Right atrium auricular region (tissue), 2 donors: Measurements from ENCODE around the gene STIM1. TPM values are rescaled to one million over a fixed set of nuclear protein-coding genes. Genes with fewer than 3 reads are reported as not detected.

Experiments
- DNase-seq: peaks from one replicate; pipeline ENCODE4 v3.0.0-alpha.2; 2019; ENCODE audit warnings: low spot score
- H3K27ac ChIP-seq, 2 donors: fragments of 200-600 bp; sonication (generic); 1 replicate in 1 of 2; 2 replicates in 1 of 2; pipeline ENCODE4 v1.5.1; 2016 to 2019
- H3K27me3 ChIP-seq, 2 donors: fragments of 200-600 bp; sonication (generic); one replicate each; pipeline versions ENCODE4 v1.5.1 to v1.6.0; 2017 to 2019
- H3K36me3 ChIP-seq: fragments of 200-600 bp; sonication (generic); one replicate; pipeline ENCODE4 v1.5.1; 2016
- H3K4me1 ChIP-seq, 2 donors: fragments of 200-600 bp; sonication (generic); one replicate each; pipeline versions ENCODE4 v1.5.1 to v1.6.0; 2017 to 2019
- H3K4me3 ChIP-seq, 2 donors: fragments of 200-600 bp; sonication (generic); 1 replicate in 1 of 2; 2 replicates in 1 of 2; pipeline ENCODE4 v1.5.1; 2017 to 2019; ENCODE audit warnings: mild to moderate bottlenecking in 1 of 2, moderate library complexity in 1 of 2
- H3K9me3 ChIP-seq, 2 donors: fragments of 200-600 bp; sonication (generic); one replicate each; pipeline ENCODE4 v1.5.1; 2019
- total RNA-seq, 2 donors: library from RNA; depleted of rRNA; stranded (reverse); fragments of >200 nt; gene quantifications; one replicate each; pipeline ENCODE4 v1.1.0, GENCODE V29; 2016
- TF ChIP-seq, protein P1 (sequence below), 2 donors: fragments of 200-600 bp; sonication (generic); IDR thresholded peaks; one replicate each; pipeline ENCODE4 v1.5.1; 2019; ENCODE audit warnings: antibody characterized with exemption in 2 of 2

The STIM1 gene
- total RNA-seq, 2 donors from 2014 or later = 15.4 to 16.6 TPM

DNA sequence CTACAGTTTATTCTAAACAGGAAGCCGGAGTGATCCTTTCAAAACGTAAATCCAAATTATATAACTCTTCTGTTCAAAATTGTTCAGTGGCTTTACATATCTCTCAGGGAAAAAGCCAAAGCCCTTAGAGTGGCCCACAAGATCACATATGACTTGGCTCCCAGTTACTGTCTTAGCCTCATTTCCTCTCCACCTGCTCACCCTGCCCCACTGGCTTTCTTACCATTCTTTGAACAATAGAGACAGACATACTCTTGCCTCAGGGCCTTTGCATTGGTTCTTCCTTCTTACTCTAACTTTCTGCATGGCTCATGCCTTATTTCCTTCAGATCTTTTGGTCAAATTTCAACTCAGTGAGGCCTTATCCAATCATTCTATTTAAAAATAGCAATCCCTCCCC lies 52.1 kb downstream of the STIM1 start:
- Histone ChIP-seq H3K4me1 (no peaks in the 10 kb centered on the region), H3K36me3 (no peaks in the 10 kb centered on the region), H3K4me3 (no peak overlapping the region), H3K9me3 (no peaks in the 10 kb centered on the region), H3K27me3 (no peaks in the 10 kb centered on the region), H3K27ac (no peak overlapping the region)
- TF ChIP-seq, protein P1, sequence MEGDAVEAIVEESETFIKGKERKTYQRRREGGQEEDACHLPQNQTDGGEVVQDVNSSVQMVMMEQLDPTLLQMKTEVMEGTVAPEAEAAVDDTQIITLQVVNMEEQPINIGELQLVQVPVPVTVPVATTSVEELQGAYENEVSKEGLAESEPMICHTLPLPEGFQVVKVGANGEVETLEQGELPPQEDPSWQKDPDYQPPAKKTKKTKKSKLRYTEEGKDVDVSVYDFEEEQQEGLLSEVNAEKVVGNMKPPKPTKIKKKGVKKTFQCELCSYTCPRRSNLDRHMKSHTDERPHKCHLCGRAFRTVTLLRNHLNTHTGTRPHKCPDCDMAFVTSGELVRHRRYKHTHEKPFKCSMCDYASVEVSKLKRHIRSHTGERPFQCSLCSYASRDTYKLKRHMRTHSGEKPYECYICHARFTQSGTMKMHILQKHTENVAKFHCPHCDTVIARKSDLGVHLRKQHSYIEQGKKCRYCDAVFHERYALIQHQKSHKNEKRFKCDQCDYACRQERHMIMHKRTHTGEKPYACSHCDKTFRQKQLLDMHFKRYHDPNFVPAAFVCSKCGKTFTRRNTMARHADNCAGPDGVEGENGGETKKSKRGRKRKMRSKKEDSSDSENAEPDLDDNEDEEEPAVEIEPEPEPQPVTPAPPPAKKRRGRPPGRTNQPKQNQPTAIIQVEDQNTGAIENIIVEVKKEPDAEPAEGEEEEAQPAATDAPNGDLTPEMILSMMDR (IDR thresholded peaks at IDR 0.05) = no peak
- DNase-seq = no peak

DNA sequence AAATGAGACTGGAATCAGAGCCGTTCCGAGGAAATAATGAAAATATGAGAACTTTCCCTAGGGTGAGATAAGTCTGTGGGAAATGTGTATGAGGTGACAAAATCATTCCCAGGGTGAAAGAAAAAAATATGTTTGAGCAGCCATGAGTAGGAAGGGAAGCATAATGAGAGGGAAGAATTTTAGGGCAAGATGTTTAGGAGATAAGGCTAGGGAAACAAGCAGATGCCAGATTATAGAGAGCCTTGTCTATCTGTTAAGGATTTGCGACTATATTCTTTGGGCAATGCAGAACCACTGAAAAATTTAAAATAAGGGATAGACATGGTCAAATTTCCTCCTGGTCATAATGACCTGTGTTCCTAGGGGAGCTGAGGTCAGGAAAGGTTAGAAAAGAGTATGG lies 54.4 kb downstream of the STIM1 start:
- TF ChIP-seq, protein P1 (IDR thresholded peaks at IDR 0.05) = no peak
- H3K27me3 ChIP-seq = no peaks in the 10 kb centered on the region
- H3K36me3 ChIP-seq = no peaks in the 10 kb centered on the region
- no peaks in the 10 kb centered on the region for H3K4me1 ChIP-seq
- H3K4me3 ChIP-seq = no peak overlapping the region
- no peak overlapping the region for H3K27ac ChIP-seq
- no peak for DNase-seq
- no peaks in the 10 kb centered on the region for H3K9me3 ChIP-seq

GRCh38 chr11:3911908-3912505 lies 56.5 kb downstream of the STIM1 start:
- no peaks in the 10 kb centered on the region for H3K9me3 ChIP-seq
- TF ChIP-seq, protein P1 (IDR thresholded peaks at IDR 0.05) = no peak
- no peak for DNase-seq
- H3K4me1 ChIP-seq = no peaks in the 10 kb centered on the region
- no peaks in the 10 kb centered on the region for H3K36me3 ChIP-seq
- H3K4me3 ChIP-seq = no peak overlapping the region
- no peak overlapping the region for H3K27ac ChIP-seq
- no peaks in the 10 kb centered on the region for H3K27me3 ChIP-seq

- no peak overlapping the region for H3K4me3 ChIP-seq
- H3K27me3 ChIP-seq = no peaks in the 10 kb centered on the region
- H3K4me1 ChIP-seq = no peaks in the 10 kb centered on the region
- no peaks in the 10 kb centered on the region for H3K9me3 ChIP-seq
- no peak for DNase-seq
- no peak overlapping the region for H3K27ac ChIP-seq
- TF ChIP-seq, protein P1 (IDR thresholded peaks at IDR 0.05) = no peak
- no peaks in the 10 kb centered on the region for H3K36me3 ChIP-seq
Measured at GRCh38 chr11:3913921-3914320, 58.5 kb downstream of the STIM1 start.

DNA sequence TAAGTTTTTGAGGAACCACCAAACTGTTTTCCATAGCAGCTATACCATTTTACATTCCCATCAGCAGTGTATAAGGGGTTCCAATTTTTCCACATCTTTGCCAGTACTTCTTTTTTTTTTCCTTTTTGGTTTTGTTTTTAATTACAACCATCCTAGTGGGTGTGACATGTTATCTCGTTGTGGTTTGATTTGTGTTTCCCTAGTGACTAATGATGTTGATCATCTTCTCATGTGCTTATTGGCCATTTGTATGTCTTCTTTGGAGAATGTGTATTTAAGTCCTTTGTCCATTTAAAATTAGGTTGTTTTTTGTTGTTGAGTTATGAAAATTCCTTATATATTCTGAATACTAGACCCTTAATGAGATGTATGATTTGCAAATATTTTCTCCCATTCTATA lies 59.3 kb downstream of the STIM1 start:
- Histone ChIP-seq H3K4me1 (peaks cover 0 to 2% of the 10 kb centered on the region in 2 donors), H3K4me3 (no peak overlapping the region), H3K27ac (no peak overlapping the region), H3K9me3 (no peaks in the 10 kb centered on the region), H3K27me3 (no peaks in the 10 kb centered on the region), H3K36me3 (no peaks in the 10 kb centered on the region)
- TF ChIP-seq, protein P1 (IDR thresholded peaks at IDR 0.05) = no peak
- DNase-seq = no peak

GRCh38 chr11:3916962-3917361 lies 61.5 kb downstream of the STIM1 start:
- H3K4me3 ChIP-seq = no peak overlapping the region
- DNase-seq = no peak
- no peaks in the 10 kb centered on the region for H3K9me3 ChIP-seq
- no peaks in the 10 kb centered on the region for H3K36me3 ChIP-seq
- TF ChIP-seq, protein P1 (IDR thresholded peaks at IDR 0.05) = no peak
- no peak overlapping the region for H3K27ac ChIP-seq
- no peaks in the 10 kb centered on the region for H3K27me3 ChIP-seq
- H3K4me1 ChIP-seq = peaks cover 0 to 8% of the 10 kb centered on the region in 2 donors
